HUES48 (cell line): ENCODE results near the gene GLTP.
"Not testable (repeated sequence)": the region's sequence is repeated elsewhere in the genome, so short reads cannot be mapped to it uniquely, and the experiment has no call there.

ENCODE experiments used
- H3K27ac ChIP-seq: one replicate; pipeline ENCODE4 v1.7.0; 2013; ENCODE audit warnings: low read depth, low read length, inconsistent platforms
- H3K27me3 ChIP-seq: 2 replicates; pipeline ENCODE4 v1.6.1; 2013; ENCODE audit warnings: mild to moderate bottlenecking, low read length; ENCODE audit not compliant: control insufficient read depth, insufficient read depth
- H3K36me3 ChIP-seq: 2 replicates; pipeline ENCODE4 v1.6.1; 2013; ENCODE audit warnings: low read length; ENCODE audit not compliant: control insufficient read depth, insufficient read depth
- H3K4me1 ChIP-seq: 2 replicates; pipeline ENCODE4 v1.6.1; 2013; ENCODE audit warnings: mild to moderate bottlenecking, low read length; ENCODE audit not compliant: control insufficient read depth, insufficient read depth
- H3K4me3 ChIP-seq: 2 replicates; pipeline ENCODE4 v1.5.1; 2013; ENCODE audit warnings: mild to moderate bottlenecking, low read depth, low read length
- H3K9ac ChIP-seq: 2 replicates; pipeline ENCODE4 v1.6.1; 2013; ENCODE audit warnings: mild to moderate bottlenecking, low read depth, low read length, moderate library complexity
- H3K9me3 ChIP-seq: 2 replicates; pipeline ENCODE4 v1.6.1; 2013; ENCODE audit warnings: low read length; ENCODE audit not compliant: control insufficient read depth, insufficient read depth

GLTP gene, protein sequence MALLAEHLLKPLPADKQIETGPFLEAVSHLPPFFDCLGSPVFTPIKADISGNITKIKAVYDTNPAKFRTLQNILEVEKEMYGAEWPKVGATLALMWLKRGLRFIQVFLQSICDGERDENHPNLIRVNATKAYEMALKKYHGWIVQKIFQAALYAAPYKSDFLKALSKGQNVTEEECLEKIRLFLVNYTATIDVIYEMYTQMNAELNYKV

DNA sequence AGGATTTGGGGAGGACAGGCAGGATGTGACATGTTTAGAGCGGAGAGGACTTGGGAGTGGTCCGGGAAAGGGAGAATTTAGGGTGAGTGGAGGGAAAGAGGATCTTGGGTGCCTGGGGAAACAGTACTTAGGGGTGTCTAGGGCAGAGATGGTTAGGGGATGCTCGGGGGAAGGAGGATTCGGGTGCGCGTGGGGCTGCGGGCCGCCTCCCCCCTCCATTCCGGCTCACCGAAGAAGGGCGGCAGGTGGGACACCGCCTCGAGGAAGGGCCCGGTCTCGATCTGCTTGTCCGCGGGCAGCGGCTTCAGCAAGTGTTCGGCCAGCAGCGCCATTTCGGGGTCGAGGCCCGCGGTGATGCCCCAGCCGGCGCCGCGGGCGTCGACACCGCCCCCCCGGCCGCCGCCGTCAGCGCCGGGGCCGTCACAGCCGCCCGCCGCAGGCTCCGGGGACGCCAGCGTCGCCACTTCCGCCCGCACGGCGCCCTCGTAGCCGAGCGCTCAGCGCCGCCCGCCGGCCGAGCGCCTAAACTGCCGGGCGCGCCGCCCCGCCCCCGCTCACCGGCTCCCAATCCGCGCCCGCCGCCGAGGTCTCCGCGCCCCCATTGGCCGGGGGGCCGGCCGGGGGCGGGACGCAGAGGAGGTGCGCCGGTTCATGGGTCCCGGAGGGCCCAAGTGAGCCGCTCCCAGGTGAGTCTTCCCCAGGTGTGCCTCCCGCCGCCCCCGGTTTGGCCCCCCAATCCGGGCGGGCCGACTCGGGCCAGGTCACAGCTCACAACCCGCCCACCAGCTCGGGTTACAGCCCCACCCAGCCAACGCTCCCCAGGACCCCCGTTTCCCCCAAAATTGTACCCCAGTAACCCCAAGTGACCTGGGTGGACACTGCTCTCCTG is at the start of gene GLTP:
Gene GLTP (minus strand): TSS at position 499 of the 889 bp plus-strand sequence. CDS start 167 bp downstream, at position 332.
- Histone ChIP-seq H3K4me3 (peak within 1 kb of the TSS; percentile 75), H3K4me1 (peaks cover 38% of the 10 kb centered on the region), H3K27ac (peak within 1 kb of the TSS; percentile 87)

DNA sequence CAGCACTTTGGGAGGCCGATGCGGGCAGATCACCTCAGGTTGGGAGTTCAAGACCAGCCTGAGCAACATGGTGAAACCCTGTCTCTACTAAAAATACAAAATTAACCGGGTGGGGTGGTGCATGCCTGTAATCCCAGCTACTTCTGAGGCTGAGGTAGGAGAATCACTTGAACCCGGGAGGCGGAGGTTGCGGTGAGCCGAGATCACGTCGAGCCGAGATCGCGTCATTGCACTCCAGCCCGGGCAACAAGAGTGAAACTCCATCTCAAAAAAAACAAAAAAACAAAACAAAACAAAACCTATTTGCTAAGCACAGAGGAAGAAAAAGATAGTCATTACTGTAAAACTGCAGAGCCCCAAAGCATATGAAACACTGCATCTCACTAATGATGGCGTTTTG is 49.0 kb upstream of the GLTP start:
- not testable (repeated sequence) for H3K9me3 ChIP-seq, H3K4me3 ChIP-seq, H3K27me3 ChIP-seq, H3K9ac ChIP-seq, H3K4me1 ChIP-seq, H3K27ac ChIP-seq
- H3K36me3 ChIP-seq = peaks cover 34% of the 10 kb centered on the region

More for the DNA sequence above, at the start of gene GLTP:
- H3K9ac ChIP-seq = peak within 1 kb of the TSS; percentile 70
- H3K27me3 ChIP-seq = 0 out of 2 replicates have a peak, but pooled peaks cover 5% of the 10 kb centered on the region
- no peaks in the 10 kb centered on the region for H3K9me3 ChIP-seq
- no peaks in the 10 kb centered on the region for H3K36me3 ChIP-seq

DNA sequence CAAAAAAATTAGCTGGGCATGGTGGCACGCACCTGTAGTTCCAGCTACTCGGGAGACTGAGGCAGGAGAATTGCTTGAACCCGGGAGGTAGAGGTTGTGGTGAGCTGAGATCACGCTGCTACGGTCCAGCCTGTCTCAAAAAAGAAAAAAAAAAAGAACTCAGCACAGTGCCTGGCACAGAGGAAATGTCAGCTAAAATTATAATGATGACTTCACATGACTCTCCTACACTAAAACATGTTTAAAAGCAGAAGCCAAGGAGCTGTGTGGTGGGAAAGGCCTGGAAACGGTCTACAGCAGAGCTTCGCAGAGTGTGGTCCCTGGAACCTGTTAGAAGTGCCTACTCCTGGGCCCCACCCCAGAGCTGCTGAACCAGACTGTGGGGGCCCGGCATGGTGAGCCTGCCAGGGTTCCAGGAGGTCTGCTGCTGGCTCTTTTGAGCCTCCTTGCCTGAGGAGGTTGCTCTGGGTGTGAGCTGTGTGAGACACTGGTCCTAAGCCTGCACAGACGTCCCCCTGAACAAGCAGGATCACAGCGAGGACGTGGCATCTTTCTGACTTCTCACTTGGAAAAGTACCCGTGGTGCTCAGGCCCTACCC is 47.8 kb upstream of the GLTP start:
- no peak overlapping the region for H3K4me3 ChIP-seq
- no peaks in the 10 kb centered on the region for H3K9me3 ChIP-seq
- no peak overlapping the region for H3K27ac ChIP-seq
- H3K4me1 ChIP-seq = no peaks in the 10 kb centered on the region
- H3K36me3 ChIP-seq = peaks cover 27% of the 10 kb centered on the region
- no peaks in the 10 kb centered on the region for H3K27me3 ChIP-seq
- no peak overlapping the region for H3K9ac ChIP-seq

GRCh38 chr12:109927622-109928021 is 47.3 kb upstream of the GLTP start:
- peaks cover 22% of the 10 kb centered on the region for H3K36me3 ChIP-seq
- H3K27me3 ChIP-seq = no peaks in the 10 kb centered on the region
- H3K9me3 ChIP-seq = no peaks in the 10 kb centered on the region
- H3K4me1 ChIP-seq = no peaks in the 10 kb centered on the region
- no peak overlapping the region for H3K9ac ChIP-seq
- H3K27ac ChIP-seq = no peak overlapping the region
- no peak overlapping the region for H3K4me3 ChIP-seq

- Histone ChIP-seq H3K4me1 (no peaks in the 10 kb centered on the region), H3K9ac (no peak overlapping the region), H3K27me3 (no peaks in the 10 kb centered on the region), H3K36me3 (peaks cover 13% of the 10 kb centered on the region), H3K4me3 (no peak overlapping the region), H3K9me3 (no peaks in the 10 kb centered on the region), H3K27ac (no peak overlapping the region)
These were observed 46.3 kb upstream of the GLTP start for GRCh38 chr12:109926488-109927210.

DNA sequence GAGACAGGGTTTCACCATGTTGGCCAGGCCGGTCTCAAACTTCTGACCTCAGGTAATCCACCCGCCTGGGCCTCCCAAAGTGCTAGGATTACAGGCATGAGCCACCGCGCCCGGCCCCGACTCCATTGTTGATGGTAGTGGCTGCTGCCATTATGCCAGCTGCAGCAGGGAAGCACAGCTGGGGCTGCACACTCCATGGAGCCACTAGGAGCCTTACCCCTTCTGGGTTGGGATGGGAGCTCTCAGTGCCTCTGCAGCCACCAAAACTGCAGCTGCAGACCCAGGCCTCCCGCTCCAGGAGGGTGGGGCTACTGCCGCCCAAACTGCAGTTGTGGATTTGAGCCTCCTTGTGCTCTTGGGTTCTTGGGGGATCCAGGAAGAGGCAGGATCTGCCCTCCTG is 45.7 kb upstream of the GLTP start:
- Histone ChIP-seq H3K36me3 (peaks cover 7% of the 10 kb centered on the region; the same call in 1 of the 2 replicates), H3K4me3 (no peak overlapping the region), H3K9ac (no peak overlapping the region), H3K9me3 (no peaks in the 10 kb centered on the region), H3K27me3 (no peaks in the 10 kb centered on the region), H3K4me1 (no peaks in the 10 kb centered on the region), H3K27ac (no peak overlapping the region)

GRCh38 chr12:109925185-109925840 is 45.0 kb upstream of the GLTP start:
- Histone ChIP-seq H3K36me3 (0 out of 2 replicates have a peak, but pooled peaks cover under 1% of the 10 kb centered on the region), H3K9me3 (no peaks in the 10 kb centered on the region), H3K9ac (no peak overlapping the region), H3K4me1 (no peaks in the 10 kb centered on the region), H3K4me3 (no peak overlapping the region), H3K27me3 (no peaks in the 10 kb centered on the region), H3K27ac (no peak overlapping the region)

DNA sequence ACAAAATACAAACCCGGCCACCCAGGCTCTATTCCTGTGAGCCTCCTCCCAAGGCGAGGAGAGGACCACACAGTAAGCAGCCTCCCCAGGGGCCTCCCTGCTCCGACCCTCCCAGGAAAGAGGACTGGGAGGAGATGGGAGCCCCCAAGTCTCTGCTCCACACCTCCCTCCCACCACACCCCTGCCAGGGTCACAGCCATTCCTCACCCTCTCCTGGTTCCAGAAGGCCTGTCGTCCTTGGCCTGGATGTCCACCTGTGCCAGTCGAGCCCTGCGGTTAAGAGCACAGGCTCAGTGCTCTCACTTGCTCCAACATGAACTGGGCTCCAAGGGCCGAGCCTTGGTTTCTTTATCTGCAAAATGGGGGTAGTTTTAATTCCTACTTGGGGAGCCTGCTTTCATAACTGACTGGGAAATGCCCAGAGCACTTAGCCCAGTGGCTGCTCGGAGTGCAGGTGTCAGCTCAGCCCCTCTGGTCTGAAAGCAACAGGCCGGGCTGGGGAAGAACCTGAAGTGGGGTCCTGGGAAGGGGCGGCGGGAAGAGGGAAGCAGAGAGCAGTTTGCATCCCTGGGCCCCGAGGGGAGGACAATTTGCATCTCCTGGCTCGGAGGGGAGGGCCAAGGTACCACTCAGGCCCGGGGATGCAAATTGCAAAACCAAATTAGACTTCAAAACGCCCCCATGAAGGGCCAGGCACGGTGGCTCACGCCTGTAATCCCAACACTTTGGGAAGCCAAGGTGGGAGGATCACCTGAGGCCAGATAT is 43.3 kb upstream of the GLTP start:
- no peaks in the 10 kb centered on the region for H3K9me3 ChIP-seq
- no peak overlapping the region for H3K4me3 ChIP-seq
- no peaks in the 10 kb centered on the region for H3K27me3 ChIP-seq
- no peaks in the 10 kb centered on the region for H3K4me1 ChIP-seq
- H3K36me3 ChIP-seq = no peaks in the 10 kb centered on the region
- H3K9ac ChIP-seq = no peak overlapping the region
- no peak overlapping the region for H3K27ac ChIP-seq

- H3K4me3 ChIP-seq = no peak overlapping the region
- no peaks in the 10 kb centered on the region for H3K36me3 ChIP-seq
- no peak overlapping the region for H3K9ac ChIP-seq
- no peaks in the 10 kb centered on the region for H3K27me3 ChIP-seq
- no peak overlapping the region for H3K27ac ChIP-seq
- no peaks in the 10 kb centered on the region for H3K4me1 ChIP-seq
- H3K9me3 ChIP-seq = no peaks in the 10 kb centered on the region
These were observed 42.7 kb upstream of the GLTP start for GRCh38 chr12:109923038-109923437.

GRCh38 chr12:109921982-109922381 is 41.6 kb upstream of the GLTP start:
- Histone ChIP-seq H3K27me3 (no peaks in the 10 kb centered on the region), H3K27ac (no peak overlapping the region), H3K9me3 (no peaks in the 10 kb centered on the region), H3K36me3 (no peaks in the 10 kb centered on the region), H3K9ac (no peak overlapping the region), H3K4me3 (no peak overlapping the region), H3K4me1 (no peaks in the 10 kb centered on the region)
